NCI-H1048 (cell line): ENCODE measurements around the gene TMEM14C.
A peak's percentile ranks its signal among the peaks of the same experiment; 100 is the strongest.
"Not testable (repeated sequence)": the region's sequence is repeated elsewhere in the genome, so short reads cannot be mapped to it uniquely, and the experiment has no call there.

ENCODE experiments used
- DNase-seq: peaks from one replicate; lab custom pipeline; 2025; lab: John Stamatoyannopoulos, UW

Gene TMEM14C

GRCh38 chr6:10720960-10721849, 1.7 kb upstream of the TMEM14C start:
- DNase-seq: not testable (repeated sequence)

- DNase-seq: no peak
Observed at GRCh38 chr6:10721850-10722569, 860 bp upstream of the TMEM14C start.

GRCh38 chr6:10722570-10722819, 375 bp upstream of the TMEM14C start:
- no peak for DNase-seq

GRCh38 chr6:10723567-10723881, 654 bp downstream of the TMEM14C start:
- no peak for DNase-seq

- no peak for DNase-seq
Observed at GRCh38 chr6:10725044-10725443, 2.2 kb downstream of the TMEM14C start.

- DNase-seq: no peak
Observed at GRCh38 chr6:10725716-10726115, 2.8 kb downstream of the TMEM14C start.

- DNase-seq: no peak
Observed at GRCh38 chr6:10730254-10730653, 7.4 kb downstream of the TMEM14C start.

GRCh38 chr6:10733151-10733715, 10.4 kb downstream of the TMEM14C start:
- no peak for DNase-seq

GRCh38 chr6:10733863-10734262, 11.0 kb downstream of the TMEM14C start:
- DNase-seq: no peak

GRCh38 chr6:10736731-10737130, 13.9 kb downstream of the TMEM14C start:
- DNase-seq: no peak

- DNase-seq: no peak
Observed at GRCh38 chr6:10740061-10740460, 17.2 kb downstream of the TMEM14C start.

GRCh38 chr6:10741643-10742042, 18.8 kb downstream of the TMEM14C start:
- DNase-seq: not testable (repeated sequence)

- DNase-seq: no peak
Observed at GRCh38 chr6:10742251-10742650, 19.4 kb downstream of the TMEM14C start.

- no peak for DNase-seq
Observed at GRCh38 chr6:10743515-10743914, 20.6 kb downstream of the TMEM14C start.

GRCh38 chr6:10745116-10745515, 22.2 kb downstream of the TMEM14C start:
- DNase-seq: no peak

GRCh38 chr6:10746915-10747250, 24.0 kb downstream of the TMEM14C start:
- no peak for DNase-seq

- peak; percentile 95 for DNase-seq
Observed at GRCh38 chr6:10747251-10747972, 24.5 kb downstream of the TMEM14C start, which contains the start of gene TMEM14B. TSS of gene TMEM14B (plus strand) at chr6:10747805. CDS start at chr6:10749246, 1,441 bp downstream.

- DNase-seq: no peak
Observed at GRCh38 chr6:10749734-10750133, 26.9 kb downstream of the TMEM14C start.

GRCh38 chr6:10750568-10750967, 27.7 kb downstream of the TMEM14C start:
- not testable (repeated sequence) for DNase-seq

GRCh38 chr6:10751757-10752156, 28.9 kb downstream of the TMEM14C start:
- DNase-seq: not testable (repeated sequence)

GRCh38 chr6:10756085-10756484, 33.2 kb downstream of the TMEM14C start:
- no peak for DNase-seq

GRCh38 chr6:10759312-10759839, 36.5 kb downstream of the TMEM14C start:
- peak; percentile 57 for DNase-seq
